Tibial nerve (tissue), 4 donors: Measurements from ENCODE around the gene TMEM106B. TPM values are rescaled to one million over a fixed set of nuclear protein-coding genes. Genes with fewer than 3 reads are reported as not detected.
"Not testable (repeated sequence)": the region's sequence is repeated elsewhere in the genome, so short reads cannot be mapped to it uniquely, and the experiment has no call there.

ENCODE experiments used
- DNase-seq, 2 donors: peaks; one replicate each; pipeline ENCODE4 v3.0.0-alpha.2; 2019; ENCODE audit warnings: low spot score in 2 of 2
- H3K27ac ChIP-seq, 4 donors: fragments of 200-600 bp; sonication (generic) in 3 of 4; one replicate each; pipeline ENCODE4 v1.5.1; 2017 to 2019; ENCODE audit warnings: mild to moderate bottlenecking in 1 of 4
- H3K27me3 ChIP-seq, 2 donors: fragments of 200-600 bp; sonication (generic) in 1 of 2; one replicate each; pipeline versions ENCODE4 v1.5.1 to v1.6.0; 2017 to 2019
- H3K36me3 ChIP-seq, 3 donors: fragments of 200-600 bp; sonication (generic); one replicate each; pipeline ENCODE4 v1.5.1; 2018 to 2019
- H3K4me1 ChIP-seq, 4 donors: fragments of 200-600 bp; sonication (generic) in 3 of 4; one replicate each; pipeline ENCODE4 v1.5.1; 2017 to 2019
- H3K4me3 ChIP-seq, 4 donors: fragments of 200-600 bp; sonication (generic) in 3 of 4; one replicate each; pipeline ENCODE4 v1.5.1; 2017 to 2019; ENCODE audit warnings: mild to moderate bottlenecking in 1 of 4, moderate library complexity in 1 of 4
- H3K9me3 ChIP-seq, 4 donors: fragments of 200-600 bp; sonication (generic) in 3 of 4; one replicate each; pipeline ENCODE4 v1.5.1; 2017 to 2019
- EP300 ChIP-seq, 2 donors: sonication (generic); formaldehyde crosslinking; IDR thresholded peaks; one replicate each; pipeline ENCODE4 v1.6.1; 2017; ENCODE audit warnings: antibody characterized with exemption in 2 of 2, mild to moderate bottlenecking in 1 of 2
- POLR2A ChIP-seq, 2 donors: fragments of 450-650 bp; IDR thresholded peaks; one replicate each; pipeline ENCODE4 v1.6.1; 2017; ENCODE audit warnings: antibody characterized with exemption in 2 of 2, mild to moderate bottlenecking in 2 of 2, moderate library complexity in 2 of 2
- WGBS, 2 donors: methylation state at CpG; one replicate each; pipeline ENCODE4 v1.1.5; 2018; 5-methylcytosine and 5-hydroxymethylcytosine counted together
- total RNA-seq, 4 donors: library from RNA; depleted of rRNA; stranded (reverse); fragments of >200 nt; gene quantifications; one replicate each; pipeline ENCODE4 v1.1.0, GENCODE V29; 2016
- TF ChIP-seq, protein P1 (sequence below), 5 experiments: fragments of 200-600 bp in 3 of 5; fragments of 450-650 bp in 2 of 5; sonication (generic) in 3 of 5; IDR thresholded peaks; one replicate each; pipeline ENCODE4 v1.5.1; 2016 to 2019; ENCODE audit warnings: antibody characterized with exemption in 5 of 5, mild to moderate bottlenecking in 3 of 5, moderate library complexity in 2 of 5

The TMEM106B gene
- total RNA-seq, 4 donors from 2014 or later, result 22.2 to 57.1 (median 47.5) TPM

DNA sequence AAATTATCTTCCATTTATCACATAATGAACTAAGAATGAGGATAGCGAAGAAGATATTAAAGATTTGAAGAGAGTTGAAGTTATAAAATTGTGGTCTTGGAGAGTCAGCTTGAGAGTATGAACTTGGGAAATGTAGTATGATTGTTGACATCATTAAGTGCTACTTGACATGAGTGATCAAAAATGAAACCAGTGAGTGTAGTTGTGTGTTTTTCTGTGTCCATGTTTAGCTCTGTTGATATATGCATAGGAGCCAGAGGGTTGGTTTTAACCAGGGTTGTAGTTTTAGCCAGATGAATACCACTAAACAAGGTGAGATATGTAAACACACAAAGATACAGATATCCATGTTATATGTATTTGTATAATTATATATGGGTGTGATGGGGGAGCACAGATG is 6.2 kb downstream of the TMEM106B start:
- Histone ChIP-seq H3K27me3 (no peaks in the 10 kb centered on the region), H3K36me3 (peaks cover 0 to 38% (median 0%) of the 10 kb centered on the region in 3 donors), H3K4me3 (no peak overlapping the region), H3K27ac (no peak overlapping the region), H3K9me3 (no peaks in the 10 kb centered on the region), H3K4me1 (peaks cover 0 to 20% (median 0%) of the 10 kb centered on the region in 4 donors)
- no peak for DNase-seq
- TF ChIP-seq, protein P1, sequence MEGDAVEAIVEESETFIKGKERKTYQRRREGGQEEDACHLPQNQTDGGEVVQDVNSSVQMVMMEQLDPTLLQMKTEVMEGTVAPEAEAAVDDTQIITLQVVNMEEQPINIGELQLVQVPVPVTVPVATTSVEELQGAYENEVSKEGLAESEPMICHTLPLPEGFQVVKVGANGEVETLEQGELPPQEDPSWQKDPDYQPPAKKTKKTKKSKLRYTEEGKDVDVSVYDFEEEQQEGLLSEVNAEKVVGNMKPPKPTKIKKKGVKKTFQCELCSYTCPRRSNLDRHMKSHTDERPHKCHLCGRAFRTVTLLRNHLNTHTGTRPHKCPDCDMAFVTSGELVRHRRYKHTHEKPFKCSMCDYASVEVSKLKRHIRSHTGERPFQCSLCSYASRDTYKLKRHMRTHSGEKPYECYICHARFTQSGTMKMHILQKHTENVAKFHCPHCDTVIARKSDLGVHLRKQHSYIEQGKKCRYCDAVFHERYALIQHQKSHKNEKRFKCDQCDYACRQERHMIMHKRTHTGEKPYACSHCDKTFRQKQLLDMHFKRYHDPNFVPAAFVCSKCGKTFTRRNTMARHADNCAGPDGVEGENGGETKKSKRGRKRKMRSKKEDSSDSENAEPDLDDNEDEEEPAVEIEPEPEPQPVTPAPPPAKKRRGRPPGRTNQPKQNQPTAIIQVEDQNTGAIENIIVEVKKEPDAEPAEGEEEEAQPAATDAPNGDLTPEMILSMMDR (IDR thresholded peaks at IDR 0.05), result no peak
- 95 to 100% methylated on average over 1 of the region's 1 CpG for WGBS, 2 donors

DNA sequence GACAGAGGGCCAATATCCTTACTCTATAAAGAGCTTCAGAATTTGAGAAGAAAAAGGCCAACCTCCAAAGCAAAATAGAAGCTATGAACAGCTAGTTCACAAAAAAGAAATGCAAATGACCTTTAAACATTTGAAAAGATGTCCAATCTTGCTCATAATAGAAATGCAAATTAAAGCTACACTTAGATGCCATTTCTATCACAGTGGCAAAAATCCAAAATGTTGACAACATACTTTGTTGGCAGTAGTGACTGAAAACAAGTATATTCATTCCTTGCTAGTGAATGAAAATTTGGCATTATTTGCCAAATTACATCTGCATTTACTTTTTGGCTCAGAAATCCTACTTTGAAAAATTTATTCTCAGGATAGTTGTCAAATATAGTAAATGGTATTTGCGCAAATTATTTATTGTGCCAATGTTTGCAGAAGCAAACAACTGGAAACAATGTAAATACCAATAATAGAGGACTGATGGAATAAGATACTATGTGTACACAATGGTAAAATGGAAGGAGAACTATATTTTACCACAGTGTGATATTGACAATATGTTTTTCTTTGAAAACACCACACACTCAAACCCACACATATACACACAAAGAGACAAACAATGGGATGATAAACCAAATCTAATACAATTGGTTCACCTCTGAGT is 9.4 kb downstream of the TMEM106B start:
- Histone ChIP-seq H3K4me3 (no peak overlapping the region), H3K9me3 (no peaks in the 10 kb centered on the region), H3K4me1 (peaks cover 0 to 14% (median 0%) of the 10 kb centered on the region in 4 donors), H3K27ac (no peak overlapping the region), H3K27me3 (no peaks in the 10 kb centered on the region), H3K36me3 (peaks cover 0 to 49% (median 0%) of the 10 kb centered on the region in 3 donors)
- WGBS, 2 donors, result 61 to 67% methylated on average over 1 of the region's 1 CpG
- DNase-seq, result no peak
- TF ChIP-seq, protein P1 (IDR thresholded peaks at IDR 0.05), result no peak
- TF ChIP-seq EP300 (IDR thresholded peaks at IDR 0.05) (no peak), POLR2A (IDR thresholded peaks at IDR 0.05) (no peak)

DNA sequence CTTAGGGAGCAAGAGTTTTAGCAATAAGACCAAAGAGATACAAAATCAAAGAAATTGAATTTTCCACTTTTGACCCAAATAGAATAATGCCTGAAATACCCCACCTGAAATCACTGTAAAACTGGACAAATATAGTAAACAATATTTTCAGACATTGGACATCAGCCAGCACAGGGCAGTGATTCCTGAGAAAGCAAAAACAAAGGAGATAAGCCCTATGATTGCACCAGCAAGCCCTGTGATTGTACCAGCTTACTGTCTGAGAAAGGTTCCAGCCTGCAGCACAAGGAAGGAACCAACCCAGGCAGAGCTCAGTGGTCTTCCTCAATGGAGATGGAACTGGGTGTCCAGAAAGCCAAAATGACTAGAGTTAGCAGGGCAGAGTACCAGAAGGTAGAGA is 10.3 kb downstream of the TMEM106B start:
- Histone ChIP-seq H3K9me3 (peaks cover 0 to 4% (median 0%) of the 10 kb centered on the region in 4 donors), H3K4me3 (no peak overlapping the region), H3K27me3 (no peaks in the 10 kb centered on the region), H3K36me3 (peaks cover 0 to 44% (median 0%) of the 10 kb centered on the region in 3 donors), H3K4me1 (peaks cover 0 to 14% (median 0%) of the 10 kb centered on the region in 4 donors), H3K27ac (no peak overlapping the region)
- no peak for DNase-seq
- TF ChIP-seq POLR2A (IDR thresholded peaks at IDR 0.05) (no peak), EP300 (IDR thresholded peaks at IDR 0.05) (no peak)
- TF ChIP-seq, protein P1 (IDR thresholded peaks at IDR 0.05), result no peak

DNA sequence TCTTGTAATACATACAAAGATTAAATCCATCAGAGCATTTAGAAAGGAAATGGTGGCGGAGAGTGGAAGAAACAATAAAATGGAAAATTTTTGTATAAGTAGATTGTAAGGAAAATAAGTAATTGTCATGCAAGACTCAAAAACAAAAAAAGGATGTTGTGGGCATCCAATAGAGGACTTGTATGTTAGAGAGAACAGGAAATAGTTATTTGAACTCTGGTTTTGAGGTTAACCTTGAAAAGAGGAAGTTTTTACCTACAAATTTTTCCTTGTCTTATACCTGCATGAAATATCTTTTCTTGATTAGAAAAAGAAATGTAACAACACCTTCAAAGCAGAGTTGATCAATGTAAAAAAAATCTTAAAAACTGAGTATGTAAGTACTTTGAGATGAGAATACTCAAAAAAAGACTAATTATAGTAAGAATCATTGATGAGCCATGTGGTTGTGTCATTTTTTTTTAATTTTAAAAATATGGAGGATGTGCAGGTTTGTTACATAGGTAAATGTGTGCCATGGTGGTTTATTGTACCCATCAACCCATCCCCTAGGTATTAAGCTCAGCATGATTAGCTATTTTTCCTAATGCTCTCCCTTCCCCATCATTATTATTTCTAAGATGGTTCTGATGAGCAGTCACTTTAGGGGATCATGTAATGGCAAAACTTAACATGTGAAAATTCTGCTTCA is 11.9 kb downstream of the TMEM106B start:
- DNase-seq, result no peak
- Histone ChIP-seq H3K27ac (no peak overlapping the region), H3K9me3 (peaks cover 0 to 4% (median 0%) of the 10 kb centered on the region in 4 donors), H3K4me1 (peaks cover 0 to 14% (median 0%) of the 10 kb centered on the region in 4 donors), H3K36me3 (peaks cover 0 to 50% (median 0%) of the 10 kb centered on the region in 3 donors), H3K27me3 (no peaks in the 10 kb centered on the region), H3K4me3 (no peak overlapping the region)
- WGBS, 2 donors, result 0 to 43% methylated on average over 1 of the region's 1 CpG
- TF ChIP-seq EP300 (IDR thresholded peaks at IDR 0.05) (no peak), POLR2A (IDR thresholded peaks at IDR 0.05) (no peak)
- TF ChIP-seq, protein P1 (IDR thresholded peaks at IDR 0.05), result no peak

DNA sequence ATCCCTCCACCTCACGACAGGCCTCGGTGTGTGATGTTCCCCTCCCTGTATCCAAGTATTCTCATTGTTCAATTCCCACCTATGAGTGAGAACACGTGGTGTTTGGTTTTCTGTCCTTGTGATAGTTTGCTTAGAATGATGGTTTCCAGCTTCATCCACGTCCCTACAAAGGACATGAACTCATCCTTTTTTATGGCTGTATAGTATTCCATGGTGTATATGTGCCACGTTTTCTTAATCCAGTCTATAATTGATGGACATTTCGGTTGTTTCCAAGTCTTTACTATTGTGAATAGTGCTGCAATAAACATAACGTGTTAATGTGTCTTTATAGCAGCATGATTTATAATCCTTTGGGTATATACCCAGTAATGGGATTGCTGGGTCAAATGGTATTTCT is 13.9 kb downstream of the TMEM106B start:
- peaks cover 0 to 13% (median 0%) of the 10 kb centered on the region in 4 donors for H3K4me1 ChIP-seq
- peaks cover 0 to 39% (median 0%) of the 10 kb centered on the region in 3 donors for H3K36me3 ChIP-seq
- H3K9me3 ChIP-seq, H3K27ac ChIP-seq, H3K27me3 ChIP-seq, H3K4me3 ChIP-seq, DNase-seq: not testable (repeated sequence)
- WGBS, 2 donors, result 69 to 87% methylated on average over 7 of the region's 7 CpGs
